HG03442 (cell line): ENCODE results near the gene MTUS2.

Experiments used
- ATAC-seq: cut with Tn5 transposase; IDR thresholded peaks from one replicate; pipeline ENCODE4 v1.9.1; 2021; ENCODE audit warnings: mild to moderate bottlenecking, moderate library complexity; ENCODE audit not compliant: unreplicated experiment

Gene MTUS2

DNA sequence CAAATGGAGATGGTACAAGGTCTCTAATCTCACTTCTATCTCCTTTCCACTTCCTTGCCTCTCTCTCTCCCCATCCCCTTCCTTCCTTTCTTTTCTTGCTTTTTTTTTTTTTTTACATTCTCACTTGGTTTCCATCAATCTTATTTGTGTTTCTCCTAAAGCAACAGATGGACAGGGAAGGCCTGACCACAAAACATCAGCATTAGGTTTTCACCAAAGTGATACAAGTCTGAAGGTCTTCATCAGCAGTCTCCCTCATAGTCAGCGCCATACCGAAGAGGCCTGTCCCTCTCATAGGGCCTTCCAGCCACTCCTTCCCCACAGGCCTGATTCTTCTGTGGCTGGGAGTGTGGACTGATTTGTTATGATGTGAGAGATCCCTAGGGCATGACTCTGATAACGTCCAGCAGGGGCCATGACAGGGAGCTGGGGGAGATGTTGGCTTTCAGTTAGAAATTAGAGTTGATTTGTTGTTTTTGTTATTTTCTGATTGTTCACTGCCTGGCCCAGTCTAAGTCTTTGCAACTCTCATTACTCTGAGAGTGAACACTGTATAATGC is 616.7 kb downstream of the MTUS2 start:
- no peak for ATAC-seq

GRCh38 chr13:29438769-29439168 is 618.6 kb downstream of the MTUS2 start:
- ATAC-seq: no peak

DNA sequence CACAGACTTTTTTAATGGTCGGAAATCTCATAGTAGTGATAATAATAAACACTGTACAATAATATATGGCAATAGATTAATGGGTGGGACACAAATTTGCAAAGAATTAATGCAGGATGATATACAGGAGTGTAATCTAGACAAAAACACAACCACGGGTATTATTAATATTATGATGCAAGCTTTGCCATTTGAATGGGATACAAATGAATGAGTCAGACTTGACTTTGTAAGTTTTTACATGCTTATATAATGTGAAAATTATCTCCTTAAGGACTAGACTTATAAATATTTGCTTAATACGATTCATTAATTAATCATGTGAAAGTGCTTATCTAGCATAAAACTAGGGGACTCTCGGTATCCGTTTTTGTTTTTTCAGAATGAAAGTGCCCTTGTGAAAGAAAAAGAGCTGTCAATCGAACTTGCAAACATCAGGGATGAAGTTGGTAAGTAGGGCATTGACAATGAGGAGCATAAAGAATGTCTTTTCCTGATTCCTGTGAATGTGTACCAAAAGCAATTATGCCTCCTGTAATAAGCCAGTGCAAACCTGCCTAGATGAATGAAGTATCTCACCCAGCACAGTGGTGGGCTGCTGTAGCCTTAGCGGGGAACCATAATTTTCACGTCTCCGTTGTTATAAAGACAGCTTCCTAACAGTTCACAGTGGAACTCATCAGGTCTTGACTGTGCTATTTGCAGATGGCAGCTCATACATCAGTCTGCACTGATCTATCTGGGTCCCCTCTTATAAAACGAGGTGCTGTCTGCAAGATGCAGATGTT is 619.7 kb downstream of the MTUS2 start:
- ATAC-seq: no peak

DNA sequence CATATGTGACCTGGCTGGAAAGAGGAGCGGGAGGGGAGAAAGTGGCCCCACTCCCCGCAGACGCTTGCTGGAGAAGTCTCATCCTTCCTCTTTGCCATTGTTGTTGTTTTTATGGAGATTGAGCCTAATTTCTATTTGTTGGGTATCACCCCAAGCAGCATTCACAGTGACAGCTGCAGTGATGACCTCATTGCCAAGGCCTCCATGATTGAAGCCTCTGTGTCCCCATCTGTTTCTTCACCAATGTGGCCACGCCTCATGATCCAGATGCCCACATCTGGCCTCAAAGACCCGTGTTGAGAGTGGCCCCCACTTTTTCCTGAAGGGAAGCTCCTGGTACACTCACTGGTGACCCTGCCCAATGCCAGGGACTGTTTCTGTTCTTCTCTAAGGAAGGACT is 621.2 kb downstream of the MTUS2 start:
- ATAC-seq: no peak

DNA sequence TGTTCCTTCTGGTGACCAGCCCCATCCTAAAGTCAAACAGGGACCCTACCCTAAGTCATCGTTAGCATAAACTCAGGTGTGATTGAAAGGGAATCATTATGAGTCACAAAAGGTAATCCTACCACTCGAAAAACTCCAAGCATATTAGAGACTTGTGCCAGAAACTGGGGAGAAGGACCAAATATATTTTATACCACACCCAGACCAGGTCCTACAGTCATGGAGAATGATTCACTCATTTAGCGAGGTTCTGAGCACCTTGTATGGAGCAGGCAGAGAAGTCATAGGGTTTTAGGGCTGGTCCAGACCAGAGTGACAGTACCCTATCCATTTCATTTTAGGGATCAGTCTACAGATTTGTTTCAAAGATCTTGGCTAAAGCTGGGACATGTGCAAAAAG is 625.9 kb downstream of the MTUS2 start:
- ATAC-seq: no peak

GRCh38 chr13:29448174-29448573 is 628.0 kb downstream of the MTUS2 start:
- no peak for ATAC-seq

DNA sequence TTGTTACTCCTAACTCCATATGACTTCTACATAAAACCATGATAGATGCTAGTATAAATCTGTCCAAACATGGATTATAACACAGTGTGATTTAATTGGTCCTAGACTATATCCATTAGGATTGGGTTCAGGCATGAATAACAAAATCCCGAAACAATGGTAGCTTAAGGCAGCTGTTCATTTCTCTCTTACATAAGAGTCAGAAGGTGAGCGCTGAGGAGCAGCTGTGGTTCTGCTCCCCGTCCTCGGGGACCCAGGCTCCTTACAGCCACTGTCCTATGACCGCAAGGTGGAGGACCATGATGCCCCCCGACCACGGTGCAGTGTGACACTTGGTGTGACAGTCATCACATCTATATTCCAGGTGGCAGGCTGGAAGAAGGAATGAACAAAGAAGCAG is 629.6 kb downstream of the MTUS2 start:
- no peak for ATAC-seq

GRCh38 chr13:29451976-29452375 is 631.8 kb downstream of the MTUS2 start:
- no peak for ATAC-seq

- ATAC-seq: no peak
Observed at GRCh38 chr13:29452773-29453616, 632.9 kb downstream of the MTUS2 start.

DNA sequence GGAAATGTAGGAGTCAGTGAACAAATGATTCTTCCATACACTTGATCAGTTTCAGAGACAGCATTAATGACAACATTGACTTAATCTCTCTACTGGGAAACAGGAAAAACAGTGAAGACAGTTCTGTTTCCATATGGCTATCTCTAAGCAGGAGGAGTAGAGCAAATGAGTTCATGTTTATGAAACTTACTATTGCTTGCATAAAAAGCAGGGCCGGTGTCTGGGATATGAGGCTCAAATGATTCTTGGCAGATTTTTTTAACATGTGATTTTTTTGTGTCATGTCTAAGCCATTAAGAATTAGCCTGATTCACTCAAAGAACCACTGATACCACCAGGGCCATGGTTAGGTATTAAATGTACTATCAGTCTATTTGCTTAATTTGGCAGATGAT is 633.5 kb downstream of the MTUS2 start:
- ATAC-seq: no peak

DNA sequence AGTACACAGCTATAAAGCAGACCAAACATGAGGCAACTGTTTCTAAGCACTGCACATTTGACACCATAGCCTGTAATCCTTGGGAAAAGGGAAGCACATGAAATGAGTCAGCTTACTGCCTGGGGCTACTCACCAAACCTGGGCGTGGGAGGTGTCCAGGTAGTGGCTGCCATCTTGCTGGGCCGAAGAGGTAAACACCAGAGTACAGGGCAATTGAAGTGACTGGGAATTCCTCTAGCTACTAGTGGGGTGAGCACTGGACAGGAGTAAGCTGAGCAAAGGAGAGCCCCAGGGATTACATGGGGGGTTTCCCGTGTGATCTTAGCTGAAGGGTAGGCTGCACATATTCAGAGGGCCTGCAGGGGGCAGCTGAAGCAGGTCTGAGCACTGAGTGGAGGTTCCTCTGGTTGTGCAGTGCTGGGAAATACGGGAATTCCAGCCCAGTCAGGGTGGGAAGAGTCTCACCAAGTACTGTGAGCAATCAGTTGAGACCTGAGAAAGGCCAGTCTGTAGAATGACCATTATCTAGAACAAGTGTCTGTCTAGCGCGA is 634.9 kb downstream of the MTUS2 start:
- peak; percentile 72 for ATAC-seq

GRCh38 chr13:29456419-29456818 is 636.3 kb downstream of the MTUS2 start:
- no peak for ATAC-seq

- no peak for ATAC-seq
Observed at GRCh38 chr13:29457299-29457698, 637.2 kb downstream of the MTUS2 start.

GRCh38 chr13:29458419-29458818 is 638.3 kb downstream of the MTUS2 start:
- no peak for ATAC-seq

GRCh38 chr13:29459813-29460355 is 639.7 kb downstream of the MTUS2 start:
- ATAC-seq: no peak

GRCh38 chr13:29464105-29464679 is 644.1 kb downstream of the MTUS2 start:
- no peak for ATAC-seq

DNA sequence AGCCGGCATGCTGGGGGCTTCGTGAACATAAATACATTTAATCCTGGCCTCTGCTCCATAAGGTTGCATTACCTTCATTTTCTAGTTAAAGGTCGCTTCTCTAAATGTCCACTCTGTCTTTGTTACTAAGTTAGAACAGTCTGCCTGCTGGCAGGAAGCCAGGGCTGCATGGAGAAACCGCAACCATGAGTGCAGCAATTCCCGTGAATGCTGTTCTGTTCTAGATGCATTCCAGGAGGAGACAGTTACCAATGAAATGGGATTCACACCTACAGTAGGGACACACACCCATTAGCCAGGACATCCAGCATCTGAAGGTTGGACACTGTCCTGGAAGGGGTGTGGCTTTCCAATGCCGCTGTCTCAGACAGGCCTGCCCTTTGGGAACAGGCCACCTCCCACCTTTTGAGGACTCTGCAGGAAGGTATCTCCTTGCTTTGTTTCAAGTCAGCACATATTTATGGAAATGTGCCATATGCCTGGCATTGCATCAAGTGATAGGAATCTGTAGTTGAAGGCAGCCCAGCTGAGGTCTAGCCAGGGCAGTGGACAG is 645.7 kb downstream of the MTUS2 start:
- no peak for ATAC-seq

DNA sequence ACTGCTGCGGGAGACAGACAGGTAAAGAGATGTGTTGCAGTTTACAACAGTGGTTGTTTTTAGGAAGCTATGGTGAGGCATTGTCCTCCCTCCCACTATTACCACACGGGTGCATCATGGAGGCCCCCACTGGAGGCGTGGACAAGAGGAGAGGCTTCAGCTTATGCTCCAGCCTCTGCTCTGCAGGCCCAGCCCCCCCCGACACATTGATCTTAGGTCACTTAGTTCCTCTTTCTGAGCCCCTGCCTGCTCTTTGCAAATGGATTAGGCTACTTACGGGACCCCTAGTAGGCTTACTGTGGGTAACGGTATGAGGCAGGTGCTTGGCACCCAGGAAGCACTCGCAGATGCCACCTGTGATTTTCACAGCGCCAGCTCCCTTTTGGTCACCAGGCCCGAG is 651.4 kb downstream of the MTUS2 start:
- no peak for ATAC-seq

DNA sequence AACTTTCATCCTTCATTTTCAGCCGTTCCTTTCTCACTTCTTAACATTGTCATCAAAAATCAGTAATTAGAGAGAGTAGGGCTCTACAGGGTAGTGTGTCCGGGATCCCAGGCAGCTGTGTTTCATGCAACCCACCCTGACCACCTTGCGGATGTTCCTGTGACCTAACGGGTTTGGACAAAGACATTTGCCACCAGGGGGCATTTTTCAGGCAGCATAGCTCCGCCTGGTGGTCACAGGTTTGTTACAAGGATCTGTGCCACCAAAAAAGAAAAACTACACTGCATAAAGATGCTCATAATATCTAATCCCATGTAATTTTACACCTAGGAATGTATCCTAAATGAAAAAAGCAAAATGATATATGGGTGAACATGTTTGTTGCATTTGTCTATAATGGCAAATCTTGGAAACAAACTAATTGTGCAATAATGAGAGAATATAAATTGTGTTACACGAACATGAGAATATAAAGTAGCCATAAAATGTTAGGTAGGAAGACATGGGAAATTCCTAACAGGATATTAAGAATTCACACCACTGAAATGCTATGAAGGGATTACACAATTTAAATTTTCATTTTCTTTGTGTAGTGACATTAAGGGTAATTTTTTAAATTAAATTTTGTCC is 652.3 kb downstream of the MTUS2 start:
- peak; percentile 43 for ATAC-seq

- ATAC-seq: no peak
Observed at GRCh38 chr13:29473166-29473565, 653.0 kb downstream of the MTUS2 start.
